H1 (cell line): Measurements from ENCODE around the gene CUZD1. TPM values are rescaled to one million over a fixed set of nuclear protein-coding genes. Genes with fewer than 3 reads are reported as not detected.

Experiments used
- CTCF ChIA-PET: fragments of 300-600 bp; sonication (Branson Sonifier 250); formaldehyde crosslinking; loops from one replicate; lab custom pipeline; 2021; ENCODE audit not compliant: partially characterized antibody; lab: Charles Lee
- POLR2A ChIA-PET: fragments of 300-600 bp; sonication (Branson Sonifier 250); formaldehyde crosslinking; loops from one replicate; lab custom pipeline; 2021; ENCODE audit warnings: inconsistent platforms; ENCODE audit not compliant: partially characterized antibody; lab: Charles Lee
- DNase-seq, 2 experiments: peaks; one replicate each; pipeline versions ENCODE4 v3.0.0 to v3.0.0-alpha.2; 2010 to 2022; ENCODE audit warnings: low spot score in 2 of 2, low read depth in 1 of 2, mixed read lengths in 1 of 2
- FAIRE-seq: peaks from 2 replicates; lab custom pipeline; 2011; peaks lifted over from hg19 to GRCh38; lab: Jason Lieb, UNC
- H2AFZ ChIP-seq: 2 replicates; pipeline ENCODE4 v1.8.1; 2012; ENCODE audit warnings: low read length, inconsistent platforms
- H2AK5ac ChIP-seq: 2 replicates; pipeline ENCODE4 v1.6.1; 2013; ENCODE audit warnings: low read depth, low read length
- H2BK120ac ChIP-seq: replicated peaks from 2 replicates; pipeline ENCODE3; 2013; ENCODE audit warnings: low read depth, low read length, inconsistent platforms
- H2BK12ac ChIP-seq: 2 replicates; pipeline ENCODE4 v1.6.1; 2013; ENCODE audit warnings: low read depth, low read length
- H2BK15ac ChIP-seq: 2 replicates; pipeline ENCODE4 v1.6.1; 2013; ENCODE audit warnings: low read length
- H2BK20ac ChIP-seq: 2 replicates; pipeline ENCODE4 v1.6.1; 2013; ENCODE audit warnings: low read length
- H2BK5ac ChIP-seq: 2 replicates; pipeline ENCODE4 v1.6.1; 2013; ENCODE audit warnings: low read depth, low read length
- H3K14ac ChIP-seq: 2 replicates; pipeline ENCODE4 v1.6.1; 2013; ENCODE audit warnings: inconsistent platforms; ENCODE audit not compliant: insufficient read length
- H3K18ac ChIP-seq: 2 replicates; pipeline ENCODE4 v1.6.1; 2013; ENCODE audit warnings: low read length; ENCODE audit errors: extremely low read depth
- H3K23ac ChIP-seq: 2 replicates; pipeline ENCODE4 v1.6.1; 2013; ENCODE audit warnings: inconsistent platforms; ENCODE audit not compliant: insufficient read length
- H3K23me2 ChIP-seq: 2 replicates; pipeline ENCODE4 v1.6.1; 2013; ENCODE audit warnings: low read depth, low read length
- H3K27ac ChIP-seq: 2 replicates; pipeline ENCODE4 v1.6.1; 2011; ENCODE audit warnings: low read depth, low read length, inconsistent platforms
- H3K27me3 ChIP-seq, 4 experiments: replicated peaks in 1 of 4; 1 replicate in 1 of 4; 2 replicates in 3 of 4; pipeline versions ENCODE4 v1.6.1 to v1.8.1; 2011 to 2013; ENCODE audit warnings: low read length in 3 of 4, mild to moderate bottlenecking in 3 of 4, inconsistent platforms in 2 of 4, mixed read lengths in 2 of 4, moderate library complexity in 1 of 4; ENCODE audit not compliant: control insufficient read depth in 3 of 4, insufficient read depth in 3 of 4; ENCODE audit errors: extremely low read depth in 1 of 4
- H3K36me3 ChIP-seq, 4 experiments: 2 replicates each; pipeline versions ENCODE4 v1.6.1 to v1.8.1; 2011 to 2013; ENCODE audit warnings: mild to moderate bottlenecking in 4 of 4, low read length in 3 of 4, moderate library complexity in 2 of 4, control low read depth in 1 of 4, inconsistent platforms in 1 of 4; ENCODE audit not compliant: insufficient read depth in 4 of 4, control insufficient read depth in 2 of 4
- H3K4ac ChIP-seq: replicated peaks from 2 replicates; pipeline ENCODE3; 2013; ENCODE audit warnings: low read length, low read depth, mixed read lengths, inconsistent platforms; ENCODE audit not compliant: insufficient read length
- H3K4me1 ChIP-seq, 4 experiments: replicated peaks in 1 of 4; 1 replicate in 1 of 4; 2 replicates in 3 of 4; pipeline versions ENCODE4 v1.6.1 to v1.8.1; 2011 to 2013; ENCODE audit warnings: low read length in 3 of 4, inconsistent platforms in 2 of 4, mixed read lengths in 1 of 4; ENCODE audit not compliant: insufficient read depth in 4 of 4, control insufficient read depth in 3 of 4
- H3K4me2 ChIP-seq, 2 experiments: 2 replicates each; pipeline versions ENCODE4 v1.6.1 to v1.8.1; 2011 to 2013; ENCODE audit warnings: low read depth in 2 of 2, low read length in 2 of 2, control low read depth in 1 of 2, inconsistent platforms in 1 of 2, mild to moderate bottlenecking in 1 of 2; ENCODE audit not compliant: insufficient read depth in 1 of 2
- H3K4me3 ChIP-seq, 4 experiments: fragments of 200-600, 300-600 bp in 1 of 4; sonication (generic), shearing (Covaris generic), sonication (Bioruptor Twin) in 1 of 4; 2 replicates each; pipeline versions ENCODE4 v1.5.1 to v1.8.1; 2011 to 2016; ENCODE audit warnings: low read length in 4 of 4, low read depth in 3 of 4, control low read depth in 2 of 4, inconsistent platforms in 2 of 4, mild to moderate bottlenecking in 2 of 4, mixed read lengths in 1 of 4, moderate library complexity in 1 of 4; ENCODE audit not compliant: insufficient read depth in 2 of 4; ENCODE audit errors: extremely low read depth in 1 of 4
- H3K56ac ChIP-seq: replicated peaks from 2 replicates; pipeline ENCODE3; 2013; ENCODE audit warnings: low read depth, mild to moderate bottlenecking, mixed read lengths, low read length, inconsistent platforms; ENCODE audit not compliant: insufficient read length
- H3K79me1 ChIP-seq: 2 replicates; pipeline ENCODE4 v1.6.1; 2013; ENCODE audit warnings: low read depth, low read length, control low read depth
- H3K79me2 ChIP-seq, 2 experiments: 2 replicates each; pipeline versions ENCODE4 v1.6.1 to v1.8.1; 2012 to 2013; ENCODE audit warnings: low read length in 2 of 2, mild to moderate bottlenecking in 2 of 2, inconsistent platforms in 1 of 2; ENCODE audit not compliant: insufficient read depth in 2 of 2, control insufficient read depth in 1 of 2
- H3K9ac ChIP-seq, 4 experiments: replicated peaks in 1 of 4; 1 replicate in 1 of 4; 2 replicates in 3 of 4; pipeline versions ENCODE4 v1.6.1 to v1.8.1; 2011 to 2013; ENCODE audit warnings: low read depth in 3 of 4, low read length in 3 of 4, control low read depth in 2 of 4, mild to moderate bottlenecking in 2 of 4, moderate library complexity in 2 of 4, inconsistent platforms in 1 of 4; ENCODE audit errors: extremely low read depth in 1 of 4
- H3K9me3 ChIP-seq, 2 experiments: 2 replicates each; pipeline versions ENCODE4 v1.6.1 to v1.8.1; 2012 to 2013; ENCODE audit warnings: mild to moderate bottlenecking in 2 of 2, moderate library complexity in 2 of 2, control low read depth in 1 of 2, inconsistent platforms in 1 of 2, low read depth in 1 of 2, low read length in 1 of 2, mixed read lengths in 1 of 2; ENCODE audit not compliant: insufficient read depth in 2 of 2
- H4K20me1 ChIP-seq, 2 experiments: replicated peaks in 1 of 2; 2 replicates each; pipeline versions ENCODE3 to v1.8.1; 2011 to 2013; ENCODE audit warnings: inconsistent platforms in 2 of 2, low read length in 2 of 2, mild to moderate bottlenecking in 1 of 2; ENCODE audit not compliant: insufficient read depth in 2 of 2, control insufficient read depth in 1 of 2
- H4K5ac ChIP-seq: 2 replicates; pipeline ENCODE4 v1.6.1; 2013; ENCODE audit warnings: low read length, low read depth, mixed read lengths, inconsistent platforms; ENCODE audit not compliant: insufficient read length
- H4K8ac ChIP-seq: 2 replicates; pipeline ENCODE4 v1.8.0; 2013; ENCODE audit warnings: mild to moderate bottlenecking, moderate library complexity, low read length, inconsistent platforms; ENCODE audit not compliant: insufficient read depth; ENCODE audit errors: extremely low read depth
- H4K91ac ChIP-seq: replicated peaks from 2 replicates; pipeline ENCODE3; 2013; ENCODE audit warnings: low read length, mixed read lengths, inconsistent platforms; ENCODE audit not compliant: insufficient read length
- BRCA1 ChIP-seq: IDR thresholded peaks from 2 replicates; pipeline ENCODE4 v1.6.1; 2012; ENCODE audit warnings: low read depth, low read length, improper control_type of control experiment
- JUND ChIP-seq: IDR thresholded peaks from 2 replicates; pipeline ENCODE4 v1.6.1; 2011; ENCODE audit warnings: mild to moderate bottlenecking, improper control_type of control experiment, low read length
- KDM4A ChIP-seq: IDR thresholded peaks from one replicate; pipeline ENCODE4 v1.7.1; 2012; ENCODE audit warnings: low read depth, mild to moderate bottlenecking, moderate library complexity, low read length, inconsistent platforms; ENCODE audit not compliant: severe bottlenecking
- MAFK ChIP-seq: IDR thresholded peaks from 2 replicates; pipeline ENCODE4 v1.6.1; 2012; ENCODE audit warnings: low read depth, mild to moderate bottlenecking, improper control_type of control experiment, low read length
- PHF8 ChIP-seq: fragments of 200-600 bp; sonication (generic); conservative IDR thresholded peaks from 2 replicates; pipeline ENCODE4 v1.7.1; 2012; ENCODE audit warnings: low read depth, mild to moderate bottlenecking, inconsistent platforms, low read length, moderate library complexity
- RBBP5 ChIP-seq: IDR thresholded peaks from 2 replicates; pipeline ENCODE4 v1.7.1; 2012; ENCODE audit warnings: low read depth, mild to moderate bottlenecking, inconsistent platforms, low read length, moderate library complexity, borderline replicate concordance
- RFX5 ChIP-seq: IDR thresholded peaks from 2 replicates; pipeline ENCODE4 v1.6.1; 2011; ENCODE audit warnings: low read depth, low read length, improper control_type of control experiment, borderline replicate concordance
- RNF2 ChIP-seq: fragments of 200-900, 300-1000 bp; sonication (generic); IDR thresholded peaks from 2 replicates; pipeline ENCODE4 v1.7.1; 2016; ENCODE audit warnings: borderline replicate concordance, low read depth, mild to moderate bottlenecking, antibody characterized with exemption, low read length; ENCODE audit not compliant: poor library complexity, severe bottlenecking; ENCODE audit errors: missing control alignments
- SIX5 ChIP-seq: IDR thresholded peaks from 2 replicates; pipeline ENCODE4 v1.6.1; 2011; ENCODE audit warnings: mild to moderate bottlenecking, low read depth, low read length
- SRF ChIP-seq: IDR thresholded peaks from 2 replicates; pipeline ENCODE4 v1.6.1; 2011; ENCODE audit warnings: mild to moderate bottlenecking, low read depth, low read length, moderate library complexity
- ZNF274 ChIP-seq: IDR thresholded peaks from 2 replicates; pipeline ENCODE4 v1.7.0; 2012; ENCODE audit warnings: low read length, borderline replicate concordance; ENCODE audit errors: extremely low read depth
- polyA plus RNA-seq, 7 experiments: library from polyadenylated mRNA; depleted of rRNA in 3 of 7; stranded (reverse) in 5 of 7; unstranded in 2 of 7; fragments of >200 nt in 5 of 7; fragments of 200-250 nt in 2 of 7; gene quantifications; 1 replicate in 5 of 7; 2 replicates in 1 of 7; 4 replicates in 1 of 7; pipeline versions ENCODE4 v1.2.1 to v1.2.3, GENCODE V29; 2011 to 2013; ENCODE audit warnings: missing spikeins in 2 of 7, mixed read lengths in 2 of 7
- total RNA-seq: library from RNA; stranded (reverse); fragmentation: NEBNext Ultra II Directional; extraction: Animal tissue kit (Norgen Biotek cat#: 25700); gene quantifications from 2 replicates; pipeline ENCODE4 v1.2.1, GENCODE V29; 2021
- TF ChIP-seq, protein P1 (sequence below): IDR thresholded peaks from 2 replicates; pipeline ENCODE4 v1.6.1; 2011; ENCODE audit warnings: low read length, improper control_type of control experiment
- TF ChIP-seq, protein P2 (sequence below): IDR thresholded peaks from 2 replicates; pipeline ENCODE4 v1.6.1; 2012; ENCODE audit warnings: inconsistent platforms

The CUZD1 gene
- total and polyA plus RNA-seq, 2 of the 8 experiments (the other 6 are each of a cell fraction or from before 2014, with no cell fraction given) = 11.9 to 30.0 TPM

DNA sequence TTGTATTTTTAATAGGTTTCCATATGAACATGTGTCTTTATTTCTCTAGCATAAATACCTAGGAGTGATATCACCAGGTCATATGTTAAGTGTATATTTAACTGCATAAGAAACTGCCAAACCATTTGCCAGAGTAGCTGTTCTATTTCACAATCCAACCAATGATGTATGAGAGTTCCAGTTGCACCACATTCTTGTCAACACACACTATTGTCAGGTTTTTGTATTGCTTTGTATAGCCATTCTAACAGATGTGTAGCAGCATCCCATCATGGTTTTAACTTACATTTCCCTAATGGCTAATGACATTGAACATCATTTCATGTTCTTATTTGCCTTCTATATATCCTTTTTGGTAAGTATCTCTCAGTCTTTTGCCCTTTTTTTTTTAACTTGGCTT lies 4.1 kb downstream of the CUZD1 start:
- H3K4me2 ChIP-seq = no peak overlapping the region
- CTCF ChIA-PET = interaction anchor here (0.9 kb wide), 1 partner anchor 192 kb away, joined by 3 read pairs; no protein-coding TSS in a partner anchor
- POLR2A ChIA-PET = no interaction called here
- H3K14ac ChIP-seq = no peak overlapping the region
- H3K23me2 ChIP-seq = no peaks in the 10 kb centered on the region; the same call in 1 of the 2 replicates
- no peak overlapping the region for H4K8ac ChIP-seq
- H3K4me3 ChIP-seq = no peak overlapping the region
- peaks cover 0 to 5% (median 0%) of the 10 kb centered on the region in 4 experiments; a peak in 1 of 7 replicates for H3K4me1 ChIP-seq
- H4K20me1 ChIP-seq = no peaks in the 10 kb centered on the region
- no peak overlapping the region for H4K5ac ChIP-seq
- no peak overlapping the region for H2BK15ac ChIP-seq
- H3K56ac ChIP-seq = no peak overlapping the region
- TF ChIP-seq JUND = no peak
- no peak for TF ChIP-seq ZNF274
- no peak for TF ChIP-seq SRF
- TF ChIP-seq BRCA1 = no peak
- TF ChIP-seq, protein P1, sequence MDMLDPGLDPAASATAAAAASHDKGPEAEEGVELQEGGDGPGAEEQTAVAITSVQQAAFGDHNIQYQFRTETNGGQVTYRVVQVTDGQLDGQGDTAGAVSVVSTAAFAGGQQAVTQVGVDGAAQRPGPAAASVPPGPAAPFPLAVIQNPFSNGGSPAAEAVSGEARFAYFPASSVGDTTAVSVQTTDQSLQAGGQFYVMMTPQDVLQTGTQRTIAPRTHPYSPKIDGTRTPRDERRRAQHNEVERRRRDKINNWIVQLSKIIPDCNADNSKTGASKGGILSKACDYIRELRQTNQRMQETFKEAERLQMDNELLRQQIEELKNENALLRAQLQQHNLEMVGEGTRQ = no peak
- no peak for TF ChIP-seq RFX5
- no peak for TF ChIP-seq MAFK
- TF ChIP-seq RNF2 = no peak
- no peak for TF ChIP-seq SIX5
- no peak for TF ChIP-seq RBBP5
- TF ChIP-seq KDM4A = no peak
- TF ChIP-seq, protein P2, sequence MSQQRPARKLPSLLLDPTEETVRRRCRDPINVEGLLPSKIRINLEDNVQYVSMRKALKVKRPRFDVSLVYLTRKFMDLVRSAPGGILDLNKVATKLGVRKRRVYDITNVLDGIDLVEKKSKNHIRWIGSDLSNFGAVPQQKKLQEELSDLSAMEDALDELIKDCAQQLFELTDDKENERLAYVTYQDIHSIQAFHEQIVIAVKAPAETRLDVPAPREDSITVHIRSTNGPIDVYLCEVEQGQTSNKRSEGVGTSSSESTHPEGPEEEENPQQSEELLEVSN = no peak
- TF ChIP-seq PHF8 = no peak
- no peak overlapping the region for H2AFZ ChIP-seq
- FAIRE-seq = no peak
- H3K23ac ChIP-seq = no peak overlapping the region
- DNase-seq = no peak
- peaks cover 0 to 39% (median 16%) of the 10 kb centered on the region in 4 experiments; a peak in 5 of 8 replicates for H3K36me3 ChIP-seq
- no peaks in the 10 kb centered on the region for H3K27me3 ChIP-seq
- H3K9me3 ChIP-seq = peaks cover 6 to 12% of the 10 kb centered on the region in 2 experiments; a peak in 3 of 4 replicates
- no peaks in the 10 kb centered on the region for H3K79me1 ChIP-seq
- H2BK12ac ChIP-seq = no peak overlapping the region
- H3K27ac ChIP-seq = no peak overlapping the region
- H4K91ac ChIP-seq = no peak overlapping the region
- H2BK20ac ChIP-seq = no peak overlapping the region
- H2BK5ac ChIP-seq = no peak overlapping the region
- no peak overlapping the region; a peak in 1 of 7 replicates for H3K9ac ChIP-seq
- H3K79me2 ChIP-seq = no peaks in the 10 kb centered on the region; a peak in 1 of 4 replicates
- no peak overlapping the region for H2AK5ac ChIP-seq
- no peak overlapping the region for H2BK120ac ChIP-seq
- no peak overlapping the region for H3K4ac ChIP-seq
- H3K18ac ChIP-seq = no peak overlapping the region
